HL-60/S4 treated with phorbol 12-myristate 13-acetate at 8.2 ng/mL for 4 days and 3 days (cell line): ENCODE data around the gene WWOX.

Experiments used
- in situ Hi-C: fragments of 300-500 bp; cut with MboI; formaldehyde crosslinking; loops from 2 replicates; pipeline ENCODE4 v1.15.0; 2022; ENCODE audit warnings: low sequenced_read_pairs

The WWOX gene

GRCh38 chr16:79064256-79064972 lies 965.0 kb downstream of the WWOX start:
- in situ Hi-C loops, result no loop called here

DNA sequence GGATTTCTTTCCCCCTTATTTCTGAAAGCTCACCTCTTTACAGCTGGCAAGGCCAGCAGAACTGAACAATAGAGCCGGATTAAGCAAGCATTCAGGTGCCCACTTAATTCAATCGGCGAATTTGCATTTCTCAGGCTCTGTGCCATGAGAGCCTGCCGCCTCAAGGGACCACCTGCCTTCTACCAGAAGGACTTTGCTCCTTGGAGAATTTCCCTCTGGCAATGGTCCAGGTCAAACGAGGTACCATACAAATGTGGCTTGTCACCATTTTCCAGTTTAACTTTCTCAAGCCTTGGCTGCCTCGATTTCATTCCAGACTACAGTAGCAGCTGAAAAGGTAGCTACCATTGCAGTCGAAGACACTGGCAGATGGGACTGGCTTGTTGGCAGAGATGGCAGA lies 967.1 kb downstream of the WWOX start:
- in situ Hi-C loops, result no loop called here

DNA sequence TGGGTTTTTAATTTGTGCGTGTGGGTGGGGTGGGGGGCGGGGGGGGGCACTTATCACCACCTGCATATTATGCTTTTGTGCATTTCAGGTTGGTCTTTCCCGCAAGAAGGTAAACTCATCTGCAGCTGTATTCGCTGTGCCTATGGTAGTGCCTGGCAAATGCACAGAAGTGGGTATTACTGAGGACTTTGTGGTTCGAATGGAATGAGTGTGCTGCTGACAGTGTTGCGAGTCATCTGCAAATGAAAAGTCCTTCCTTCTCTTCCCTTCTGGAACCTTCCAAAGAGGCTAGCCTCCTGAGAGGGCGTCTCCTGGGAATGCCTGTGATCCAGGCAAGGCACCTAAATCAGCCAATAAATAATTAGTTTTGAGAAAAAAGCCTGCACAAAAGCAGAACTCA lies 968.1 kb downstream of the WWOX start:
- in situ Hi-C loops, result no loop called here

- in situ Hi-C loops, result no loop called here
Measured at GRCh38 chr16:79069121-79069520, 969.7 kb downstream of the WWOX start.

DNA sequence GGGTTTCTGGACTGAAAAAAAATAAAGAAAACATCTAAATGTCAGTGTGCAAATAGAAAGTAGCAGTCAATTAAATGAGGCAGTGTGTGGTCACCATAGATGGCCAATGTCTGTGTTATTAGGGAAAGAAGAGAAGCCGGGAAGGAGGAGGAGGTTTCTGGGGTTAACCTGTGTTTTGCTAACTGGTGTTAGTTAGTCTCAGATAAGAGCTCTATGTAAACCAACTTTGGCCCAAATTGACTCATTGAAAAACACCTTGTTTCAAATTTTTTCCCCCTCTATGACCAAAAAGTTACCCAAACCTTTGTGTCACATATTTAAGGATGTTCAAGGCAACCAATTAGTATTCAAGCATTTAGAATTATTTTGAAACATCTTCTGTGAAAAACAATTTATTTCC lies 970.2 kb downstream of the WWOX start:
- in situ Hi-C loops, result no loop called here

GRCh38 chr16:79071424-79071823 lies 972.0 kb downstream of the WWOX start:
- in situ Hi-C loops, result no loop called here

GRCh38 chr16:79072517-79072916 lies 973.1 kb downstream of the WWOX start:
- in situ Hi-C loops, result no loop called here

DNA sequence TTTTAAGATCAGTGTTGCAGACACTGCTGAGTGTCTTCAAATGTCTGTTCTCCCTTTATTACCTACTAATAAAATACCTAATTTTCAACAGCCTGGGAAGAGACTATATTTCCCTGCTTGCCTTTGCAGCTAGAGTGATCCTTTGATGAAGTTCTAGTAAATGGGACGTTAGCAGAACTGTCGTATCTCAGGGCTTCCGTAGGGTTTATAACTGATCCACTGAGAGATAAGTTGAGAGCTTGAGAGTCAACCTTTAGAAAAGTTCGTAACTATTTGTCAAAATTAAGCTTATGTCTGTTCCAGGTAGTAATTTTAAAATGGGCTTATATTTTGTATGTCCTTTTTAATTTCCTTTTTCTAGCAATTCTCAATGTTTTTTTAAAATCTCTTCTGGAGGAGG lies 974.1 kb downstream of the WWOX start:
- in situ Hi-C loops, result no loop called here

GRCh38 chr16:79074541-79074940 lies 975.1 kb downstream of the WWOX start:
- in situ Hi-C loops, result no loop called here

DNA sequence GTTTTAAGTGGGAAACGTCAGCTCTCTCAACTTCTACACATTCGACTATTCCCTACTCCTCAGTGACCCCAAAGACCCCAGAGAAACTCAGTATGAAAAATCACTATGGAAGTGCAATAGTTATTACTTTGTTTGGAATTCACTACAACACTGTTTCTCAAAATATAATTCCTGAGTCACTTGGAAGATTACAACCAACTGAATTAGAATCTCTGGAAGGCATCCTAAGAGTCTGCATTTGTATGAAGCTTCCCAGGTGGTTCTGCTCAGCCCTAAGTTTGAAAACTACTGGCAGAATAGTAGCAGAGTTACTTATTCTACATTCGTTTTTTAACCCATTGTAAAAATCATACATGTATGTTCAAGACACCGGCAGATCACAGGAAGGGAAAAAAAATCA lies 975.5 kb downstream of the WWOX start:
- in situ Hi-C loops, result no loop called here

- in situ Hi-C loops, result no loop called here
Measured at GRCh38 chr16:79076047-79076767, 976.8 kb downstream of the WWOX start.

DNA sequence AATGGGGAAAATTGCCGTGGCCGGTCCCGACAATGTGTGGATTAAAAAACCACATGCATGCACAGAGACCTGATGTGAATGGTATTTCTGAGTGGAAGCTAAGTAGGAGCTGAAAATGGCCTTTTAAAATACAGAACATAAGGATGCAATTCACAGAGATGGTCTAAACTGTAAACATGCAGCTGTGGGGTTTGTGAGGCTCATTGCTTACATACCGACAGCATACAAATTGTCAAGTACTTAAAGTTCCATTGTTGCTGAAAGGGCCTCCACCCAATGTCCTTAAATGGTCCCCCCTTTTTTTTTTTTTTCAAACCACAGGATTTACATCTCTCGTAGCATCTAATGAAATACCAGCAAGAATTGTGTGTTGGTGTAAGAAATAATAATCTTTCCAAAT lies 977.9 kb downstream of the WWOX start:
- in situ Hi-C loops, result no loop called here

- in situ Hi-C loops, result no loop called here
Measured at GRCh38 chr16:79079656-79080420, 980.4 kb downstream of the WWOX start.

GRCh38 chr16:79081297-79082066 lies 982.0 kb downstream of the WWOX start:
- in situ Hi-C loops, result no loop called here

GRCh38 chr16:79082970-79083369 lies 983.5 kb downstream of the WWOX start:
- in situ Hi-C loops, result no loop called here

DNA sequence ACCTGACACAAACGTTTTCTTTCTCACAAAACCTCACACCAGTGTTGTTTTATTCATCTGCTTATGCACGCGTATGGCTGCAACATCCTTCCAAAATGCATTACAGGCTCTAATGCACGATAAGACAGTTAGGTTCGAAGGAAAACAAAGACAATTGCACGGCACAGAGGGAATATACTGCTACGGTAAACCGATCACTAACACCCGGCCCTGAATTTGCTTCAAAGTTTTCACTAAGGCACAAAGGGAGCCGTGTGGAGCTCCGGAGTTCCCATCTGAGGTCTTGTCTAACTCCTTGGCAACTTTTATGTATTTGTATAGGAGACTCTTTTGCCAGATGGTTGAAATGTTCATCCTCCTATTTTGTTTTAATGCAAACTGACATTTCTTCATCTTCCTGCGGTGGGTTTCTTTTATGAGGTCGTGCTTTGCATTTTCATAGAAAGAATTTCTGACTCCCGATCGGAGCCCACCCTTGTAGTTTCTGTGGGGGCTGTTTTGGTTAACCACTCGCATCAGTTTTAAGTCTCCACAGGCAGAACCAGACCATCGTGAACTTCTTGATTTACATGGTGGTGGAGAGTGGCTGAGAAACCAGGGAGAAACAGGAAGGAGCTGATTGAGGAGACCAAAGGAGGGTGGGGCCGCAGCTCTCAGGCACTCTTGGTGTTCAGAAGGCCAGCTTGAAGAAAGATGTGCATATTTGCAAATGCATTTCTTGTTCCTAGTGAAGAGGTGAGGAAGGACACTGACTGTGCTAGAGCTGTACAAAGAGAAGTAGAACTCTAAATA lies 984.2 kb downstream of the WWOX start:
- in situ Hi-C loops, result no loop called here

DNA sequence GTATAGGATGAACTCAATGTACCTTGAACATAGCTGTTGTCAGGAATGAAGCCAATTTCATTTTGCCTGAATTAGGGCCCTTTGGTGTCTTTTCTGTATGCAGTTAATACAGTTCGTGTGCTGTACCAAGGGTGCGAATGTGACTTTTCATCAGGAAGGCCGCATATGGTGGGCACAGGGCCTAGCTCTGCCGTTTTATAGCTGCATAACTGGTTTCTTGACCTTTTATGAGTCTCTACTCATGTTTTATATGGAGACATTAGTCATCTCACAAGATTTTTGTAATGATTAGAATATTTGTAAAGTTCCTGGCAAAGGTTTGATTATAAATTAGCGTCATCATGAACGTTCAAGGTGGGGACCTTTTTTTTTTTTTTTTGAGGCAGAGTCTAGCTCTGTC lies 989.5 kb downstream of the WWOX start:
- in situ Hi-C loops, result no loop called here

DNA sequence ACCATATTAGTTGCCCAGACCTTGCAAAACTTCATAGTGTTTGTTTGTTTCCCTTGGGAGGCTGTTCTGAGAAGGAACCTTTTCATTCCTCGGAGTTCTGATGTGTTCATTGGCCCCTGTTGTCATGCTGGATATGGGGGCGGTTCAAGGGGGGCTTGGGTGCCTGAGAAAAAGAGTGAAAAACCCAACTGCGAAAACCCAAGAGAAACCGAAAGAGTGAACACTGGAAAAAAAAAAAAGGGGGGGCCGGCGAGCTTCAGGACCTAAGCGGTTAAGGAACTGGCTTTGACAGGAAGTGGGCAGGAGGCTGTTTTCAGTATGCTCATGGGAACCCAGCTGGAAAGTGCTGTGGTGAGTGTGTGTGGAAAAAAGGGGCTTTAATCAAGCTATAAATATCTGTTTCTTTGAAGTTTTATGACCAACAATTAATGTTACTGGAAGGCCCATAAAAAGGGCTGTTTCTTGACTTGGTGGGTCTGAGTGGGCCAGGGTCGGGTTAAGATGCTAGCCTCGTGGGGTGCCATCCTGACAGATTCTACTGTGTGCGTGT lies 990.4 kb downstream of the WWOX start:
- in situ Hi-C loops, result no loop called here

- in situ Hi-C loops, result no loop called here
Measured at GRCh38 chr16:79090966-79091365, 991.5 kb downstream of the WWOX start.

- in situ Hi-C loops, result no loop called here
Measured at GRCh38 chr16:79092846-79093245, 993.4 kb downstream of the WWOX start.
